GM12801 (cell line): ENCODE measurements around the gene RTEL1.

Experiments
- CTCF ChIP-seq: IDR thresholded peaks from one replicate; pipeline ENCODE4 v1.5.1; 2011; ENCODE audit warnings: control low read depth; ENCODE audit not compliant: insufficient read length; ENCODE audit errors: extremely low read depth

RTEL1 gene

GRCh38 chr20:63702751-63703470, 44.8 kb downstream of the RTEL1 start:
- TF ChIP-seq CTCF = no peak

- TF ChIP-seq CTCF = no peak
Measured at GRCh38 chr20:63703471-63703975, 45.4 kb downstream of the RTEL1 start.

- no peak for TF ChIP-seq CTCF
Measured at GRCh38 chr20:63703976-63704748, 46.0 kb downstream of the RTEL1 start.

- TF ChIP-seq CTCF = no peak
Measured at GRCh38 chr20:63704749-63705117, 46.6 kb downstream of the RTEL1 start.

GRCh38 chr20:63705232-63706026, 47.3 kb downstream of the RTEL1 start:
- no peak for TF ChIP-seq CTCF

- no peak for TF ChIP-seq CTCF
Measured at GRCh38 chr20:63706027-63706695, 48.0 kb downstream of the RTEL1 start.
